NCI-H128 (cell line): ENCODE data around the gene BHLHE40.

Source experiments
- DNase-seq: peaks from one replicate; lab custom pipeline; 2025; ENCODE audit not compliant: unreplicated experiment; lab: John Stamatoyannopoulos, UW

The BHLHE40 gene

GRCh38 chr3:4982773-4983738 lies 3.8 kb downstream of the BHLHE40 start:
- DNase-seq, result no peak

- DNase-seq, result no peak
Observed at GRCh38 chr3:4983739-4984510, 4.7 kb downstream of the BHLHE40 start.

- no peak for DNase-seq
Observed at GRCh38 chr3:4984511-4984864, 5.3 kb downstream of the BHLHE40 start.

- no peak for DNase-seq
Observed at GRCh38 chr3:4985330-4986174, 6.3 kb downstream of the BHLHE40 start.

GRCh38 chr3:4986175-4986781 lies 7.0 kb downstream of the BHLHE40 start:
- DNase-seq, result no peak

GRCh38 chr3:4986782-4987537 lies 7.7 kb downstream of the BHLHE40 start:
- DNase-seq, result peak; percentile 78

- no peak for DNase-seq
Observed at GRCh38 chr3:4987538-4988296, 8.5 kb downstream of the BHLHE40 start.

- DNase-seq, result no peak
Observed at GRCh38 chr3:4988983-4989834, 10.0 kb downstream of the BHLHE40 start.

GRCh38 chr3:4990069-4990468 lies 10.8 kb downstream of the BHLHE40 start:
- DNase-seq, result no peak

GRCh38 chr3:4992118-4992517 lies 12.9 kb downstream of the BHLHE40 start:
- no peak for DNase-seq

GRCh38 chr3:4993276-4994143 lies 14.3 kb downstream of the BHLHE40 start:
- no peak for DNase-seq

- DNase-seq, result no peak
Observed at GRCh38 chr3:4994144-4994730, 15.0 kb downstream of the BHLHE40 start.

GRCh38 chr3:4994823-4995499 lies 15.7 kb downstream of the BHLHE40 start:
- no peak for DNase-seq

- no peak for DNase-seq
Observed at GRCh38 chr3:4995500-4996053, 16.3 kb downstream of the BHLHE40 start.

GRCh38 chr3:4996223-4996765 lies 17.1 kb downstream of the BHLHE40 start:
- DNase-seq, result no peak

- DNase-seq, result no peak
Observed at GRCh38 chr3:4996771-4997291, 17.6 kb downstream of the BHLHE40 start.
